Stimulated activated CD8-positive, alpha-beta memory T cell treated with anti-CD3 and anti-CD28 coated beads, Interleukin-2, amount 100 ng/mL, for 48 hours (primary cell): ENCODE measurements around the gene MBNL2.
A peak's percentile ranks its signal among the peaks of the same experiment; 100 is the strongest.
"Not testable (repeated sequence)": the region's sequence is repeated elsewhere in the genome, so short reads cannot be mapped to it uniquely, and the experiment has no call there.

Source experiments
- DNase-seq, 2 donors: peaks; one replicate each; pipeline ENCODE4 v3.0.0-alpha.2; 2020; ENCODE audit warnings: low read depth in 2 of 2

Gene MBNL2

GRCh38 chr13:97221989-97222700 lies at the start of gene MBNL2:
Gene MBNL2, plus strand, starts transcription at chr13:97222333. Its CDS starts 53,903 bp downstream, at chr13:97276236.
- DNase-seq, result peak; percentile 67 to 77

GRCh38 chr13:97174638-97175037 lies 47.5 kb upstream of the MBNL2 start:
- no peak for DNase-seq

- no peak for DNase-seq
Measured at GRCh38 chr13:97175041-97175440, 47.1 kb upstream of the MBNL2 start.

GRCh38 chr13:97179501-97179900 lies 42.6 kb upstream of the MBNL2 start:
- no peak for DNase-seq

GRCh38 chr13:97182111-97182890 lies 39.8 kb upstream of the MBNL2 start:
- no peak for DNase-seq

GRCh38 chr13:97185291-97185690 lies 36.8 kb upstream of the MBNL2 start:
- no peak for DNase-seq

GRCh38 chr13:97185751-97186150 lies 36.4 kb upstream of the MBNL2 start:
- DNase-seq, result no peak

- no peak for DNase-seq
Measured at GRCh38 chr13:97188207-97188606, 33.9 kb upstream of the MBNL2 start.

GRCh38 chr13:97189928-97190327 lies 32.2 kb upstream of the MBNL2 start:
- DNase-seq, result no peak

GRCh38 chr13:97191142-97191541 lies 31.0 kb upstream of the MBNL2 start:
- DNase-seq, result no peak

GRCh38 chr13:97191615-97192014 lies 30.5 kb upstream of the MBNL2 start:
- no peak for DNase-seq

- no peak for DNase-seq
Measured at GRCh38 chr13:97192166-97192565, 30.0 kb upstream of the MBNL2 start.

GRCh38 chr13:97193577-97193976 lies 28.6 kb upstream of the MBNL2 start:
- no peak for DNase-seq

GRCh38 chr13:97194479-97194878 lies 27.7 kb upstream of the MBNL2 start:
- DNase-seq, result no peak

GRCh38 chr13:97196340-97196739 lies 25.8 kb upstream of the MBNL2 start:
- no peak for DNase-seq

- no peak for DNase-seq
Measured at GRCh38 chr13:97198753-97199152, 23.4 kb upstream of the MBNL2 start.

- no peak for DNase-seq
Measured at GRCh38 chr13:97199451-97199850, 22.7 kb upstream of the MBNL2 start.

GRCh38 chr13:97200081-97200942 lies 21.8 kb upstream of the MBNL2 start:
- DNase-seq, result no peak

- DNase-seq, result no peak
Measured at GRCh38 chr13:97202761-97203160, 19.4 kb upstream of the MBNL2 start.

- DNase-seq, result no peak
Measured at GRCh38 chr13:97205465-97205864, 16.7 kb upstream of the MBNL2 start.

GRCh38 chr13:97205982-97206381 lies 16.2 kb upstream of the MBNL2 start:
- DNase-seq, result no peak

GRCh38 chr13:97207252-97207651 lies 14.9 kb upstream of the MBNL2 start:
- DNase-seq, result not testable (repeated sequence)
